GM12878 (cell line): ENCODE measurements around the gene APLP2. TPM values are rescaled to one million over a fixed set of nuclear protein-coding genes. Genes with fewer than 3 reads are reported as not detected.

Source experiments
- ATAC-seq: fragments of 200-7000 bp; cut with Tn5 transposase; 3 replicates; pipeline ENCODE4 v1.9.1; 2020; ENCODE audit warnings: mild to moderate bottlenecking, moderate library complexity
- BruUV-seq: library from RNA; stranded (reverse); fragments of 400-500 nt; replicated peaks from 2 replicates; lab custom pipeline; 2021; lab: Mats Ljungman, UMichigan
- CTCF ChIA-PET: fragments of 300-600 bp; sonication (Branson Sonifier 250); formaldehyde crosslinking; extraction: SDS; loops from one replicate; lab custom pipeline; 2021; ENCODE audit warnings: inconsistent platforms; lab: Yijun Ruan, JAX
- POLR2A ChIA-PET: fragments of 350-600 bp; formaldehyde crosslinking; extraction: SDS; loops from one replicate; lab custom pipeline; 2021; ENCODE audit warnings: inconsistent platforms; lab: Charles Lee
- RAD21 ChIA-PET: fragments of 300-600 bp; sonication (Branson Sonifier 250); formaldehyde crosslinking; loops from one replicate; lab custom pipeline; 2023; ENCODE audit warnings: antibody characterized with exemption; ENCODE audit not compliant: unreplicated experiment; lab: Charles Lee
- SMC1A ChIA-PET: fragments of 300-600 bp; sonication (Branson Sonifier 250); formaldehyde crosslinking; loops from one replicate; lab custom pipeline; 2023; ENCODE audit not compliant: unreplicated experiment, uncharacterized antibody; lab: Charles Lee
- DNase-seq: peaks from one replicate; pipeline ENCODE4 v3.0.0-alpha.2; 2011; ENCODE audit warnings: low read depth, low spot score
- FAIRE-seq: peaks from 3 replicates; lab custom pipeline; 2011; peaks lifted over from hg19 to GRCh38; lab: Jason Lieb, UNC
- H2AFZ ChIP-seq: 2 replicates; pipeline ENCODE4 v1.6.0; 2011; ENCODE audit warnings: low read depth, low read length, control low read depth; ENCODE audit not compliant: control insufficient read depth
- H3K27ac ChIP-seq: 2 replicates; pipeline ENCODE4 v1.5.1; 2011; ENCODE audit warnings: control low read depth; ENCODE audit not compliant: control insufficient read depth, insufficient read depth
- H3K27me3 ChIP-seq, 2 experiments: replicated peaks in 1 of 2; 2 replicates each; pipeline versions ENCODE4 v1.6.0 to v1.6.1; 2011; ENCODE audit warnings: low read length in 1 of 2; ENCODE audit not compliant: control insufficient read depth in 2 of 2, insufficient read depth in 2 of 2
- H3K36me3 ChIP-seq, 2 experiments: 2 replicates each; pipeline ENCODE4 v1.5.1; 2011; ENCODE audit warnings: low read length in 1 of 2; ENCODE audit not compliant: control insufficient read depth in 2 of 2, insufficient read depth in 2 of 2
- H3K4me1 ChIP-seq: 2 replicates; pipeline ENCODE4 v1.6.1; 2011; ENCODE audit warnings: mild to moderate bottlenecking, low read length, moderate library complexity, mixed read lengths; ENCODE audit not compliant: control insufficient read depth, insufficient read depth
- H3K4me2 ChIP-seq: 2 replicates; pipeline ENCODE4 v1.6.0; 2011; ENCODE audit warnings: control low read depth; ENCODE audit not compliant: control insufficient read depth, insufficient read depth
- H3K4me3 ChIP-seq: fragments of 200-600 bp; sonication (generic); 2 replicates; pipeline ENCODE4 v1.5.1; 2016
- H3K79me2 ChIP-seq: 2 replicates; pipeline ENCODE4 v1.6.0; 2011; ENCODE audit warnings: low read length; ENCODE audit not compliant: control insufficient read depth, insufficient read depth
- H3K9ac ChIP-seq: 2 replicates; pipeline ENCODE4 v1.8.0; 2011; ENCODE audit warnings: low read length, control low read depth, mixed read lengths; ENCODE audit not compliant: control insufficient read depth, insufficient read depth
- H3K9me3 ChIP-seq: replicated peaks from 3 replicates; pipeline ENCODE4 v1.5.1; 2011; ENCODE audit warnings: mild to moderate bottlenecking, low read length; ENCODE audit not compliant: control insufficient read depth, insufficient read depth
- H4K20me1 ChIP-seq: 2 replicates; pipeline ENCODE4 v1.6.0; 2011; ENCODE audit not compliant: control insufficient read depth, insufficient read depth
- ATF2 ChIP-seq: IDR thresholded peaks from 2 replicates; pipeline ENCODE4 v1.6.1; 2012; ENCODE audit warnings: low read length, inconsistent platforms
- BCLAF1 ChIP-seq: fragments of 450-650 bp; IDR thresholded peaks from 2 replicates; pipeline ENCODE4 v1.6.1; 2017; ENCODE audit warnings: antibody characterized with exemption, mild to moderate bottlenecking, moderate library complexity
- CHD1 ChIP-seq: IDR thresholded peaks from 2 replicates; pipeline ENCODE4 v1.6.1; 2012; ENCODE audit warnings: low read depth, low read length, improper control_type of control experiment
- HDAC2 ChIP-seq: fragments of 200-600 bp; sonication (generic); IDR thresholded peaks from 2 replicates; pipeline ENCODE4 v1.6.1; 2017
- HDGF ChIP-seq: fragments of 450-650 bp; IDR thresholded peaks from 2 replicates; pipeline ENCODE4 v1.6.1; 2016; ENCODE audit warnings: antibody characterized with exemption
- IRF3 ChIP-seq: fragments of 450-650 bp; IDR thresholded peaks from 2 replicates; pipeline ENCODE4 v1.6.1; 2014; ENCODE audit warnings: mild to moderate bottlenecking
- KAT2A ChIP-seq: conservative IDR thresholded peaks from 2 replicates; pipeline ENCODE4 v1.6.1; 2011; ENCODE audit warnings: low read depth, low read length; ENCODE audit not compliant: control insufficient read depth
- KLF5 ChIP-seq: fragments of 450-650 bp; IDR thresholded peaks from 2 replicates; pipeline ENCODE4 v1.6.1; 2014; ENCODE audit warnings: mild to moderate bottlenecking; ENCODE audit not compliant: partially characterized antibody
- NKRF ChIP-seq: fragments of 450-650 bp; conservative IDR thresholded peaks from 2 replicates; pipeline ENCODE4 v1.6.1; 2017; ENCODE audit warnings: mild to moderate bottlenecking, moderate library complexity
- POU2F2 ChIP-seq: IDR thresholded peaks from 3 replicates; pipeline ENCODE4 v1.6.1; 2011; ENCODE audit warnings: low read depth, mild to moderate bottlenecking, low read length, borderline replicate concordance
- PRDM15 ChIP-seq: fragments of 450-650 bp; formaldehyde crosslinking; IDR thresholded peaks from 2 replicates; pipeline ENCODE4 v1.4.0; 2020; ENCODE audit warnings: mild to moderate bottlenecking, moderate library complexity
- SREBF2 ChIP-seq: IDR thresholded peaks from 2 replicates; pipeline ENCODE4 v1.6.1; 2012; ENCODE audit warnings: mild to moderate bottlenecking, low read length
- TARDBP ChIP-seq: IDR thresholded peaks from 2 replicates; pipeline ENCODE4 v1.6.1; 2016; ENCODE audit warnings: borderline replicate concordance
- YY1 ChIP-seq: IDR thresholded peaks from 2 replicates; pipeline ENCODE4 v1.6.1; 2011; ENCODE audit warnings: low read depth, mild to moderate bottlenecking, low read length
- WGBS: methylation state at CpG from one replicate; pipeline ENCODE4 v1.1.6; 2016; ENCODE audit warnings: low lambda C conversion rate; ENCODE audit not compliant: insufficient replicate concordance, insufficient coverage; ENCODE audit errors: missing lambda C conversion rate; 5-methylcytosine and 5-hydroxymethylcytosine counted together
- in situ Hi-C: fragments of 300-500 bp; cut with MboI; formaldehyde crosslinking; loops from 9 replicates; pipeline ENCODE4 v1.14.3; 2018; ENCODE audit warnings: mixed read lengths
- intact Hi-C: fragments of 100-400 bp; cut with micrococcal nuclease; formaldehyde crosslinking; loops from one replicate; pipeline ENCODE4 v1.14.2; 2022; ENCODE audit not compliant: unreplicated experiment
- polyA plus RNA-seq, 11 experiments: library from polyadenylated mRNA; depleted of rRNA in 4 of 11; unstranded in 6 of 11; stranded (reverse) in 5 of 11; fragments of >200 nt; fragmentation: Nextera tagmentation in 4 of 11; fragmentation: Illumina TruSeq in 1 of 11; extraction: Ambion mirVana in 4 of 11; extraction: Trizol in 1 of 11; gene quantifications; 1 replicate in 1 of 11; 2 replicates in 10 of 11; pipeline versions ENCODE4 v1.2.1 to v1.2.3, GENCODE V29; 2011 to 2016; ENCODE audit warnings: inconsistent platforms in 2 of 11, missing spikeins in 2 of 11, low read depth in 1 of 11
- total RNA-seq, 4 experiments: library from RNA; depleted of rRNA in 3 of 4; stranded (reverse); fragments of >200 nt in 3 of 4; fragmentation: Illumina TruSeq in 1 of 4; extraction: Trizol in 1 of 4; gene quantifications; 2 replicates each; pipeline versions ENCODE4 v1.2.1 to v1.2.3, GENCODE V29; 2013 to 2021

APLP2 gene
- total and polyA plus RNA-seq, 10 of the 15 experiments (the other 5 are each of a cell fraction or from before 2014, with no cell fraction given), result 2.3 to 38.8 (median 21.3) TPM

GRCh38 chr11:130128626-130129025 lies 58.9 kb downstream of the APLP2 start:
- 100% methylated on average over 2 of the region's 2 CpGs for WGBS
- no peak overlapping the region for H3K27ac ChIP-seq
- H2AFZ ChIP-seq, result no peak overlapping the region
- H3K27me3 ChIP-seq, result no peaks in the 10 kb centered on the region
- ChIA-PET SMC1A (interaction anchor here (1.2 to 1.4 kb wide), 2 partner anchors 23 to 211 kb away, joined by 3 read pairs; no protein-coding TSS in a partner anchor), CTCF (interaction anchor here (1.9 to 10.5 kb wide), 5 partner anchors 10 to 246 kb away, joined by 7 to 400 read pairs (median 47); no protein-coding TSS in a partner anchor), RAD21 (interaction anchor here (5.2 kb wide), 1 partner anchor 203 kb away, joined by 209 read pairs; no protein-coding TSS in a partner anchor), POLR2A (no interaction called here)
- FAIRE-seq (no peak), ATAC-seq (no peak), DNase-seq (no peak)
- no peaks in the 10 kb centered on the region for H3K9me3 ChIP-seq
- no peak overlapping the region for H3K9ac ChIP-seq
- no peak overlapping the region for H3K4me3 ChIP-seq
- BruUV-seq, result no TSS peak
- no peaks in the 10 kb centered on the region for H3K4me1 ChIP-seq
- H4K20me1 ChIP-seq, result no peaks in the 10 kb centered on the region
- in situ Hi-C loops (no loop called here), intact Hi-C loops (no loop called here)
- peaks cover 0 to 3% of the 10 kb centered on the region in 2 experiments; a peak in 2 of 4 replicates for H3K36me3 ChIP-seq
- no peaks in the 10 kb centered on the region for H3K79me2 ChIP-seq
- no peak overlapping the region for H3K4me2 ChIP-seq
- TF ChIP-seq HDGF, result no peak
- no peak for TF ChIP-seq CHD1
- TF ChIP-seq POU2F2, result no peak
- no peak for TF ChIP-seq BCLAF1
- TF ChIP-seq KLF5, result no peak
- no peak for TF ChIP-seq TARDBP
- no peak for TF ChIP-seq KAT2A
- TF ChIP-seq HDAC2, result no peak
- no peak for TF ChIP-seq PRDM15
- TF ChIP-seq SREBF2, result no peak
- TF ChIP-seq IRF3, result no peak
- no peak for TF ChIP-seq YY1
- TF ChIP-seq NKRF, result no peak
- no peak for TF ChIP-seq ATF2
